Measurements from ENCODE around the gene CCER1. TPM values are rescaled to one million over a fixed set of nuclear protein-coding genes. Genes with fewer than 3 reads are reported as not detected.

CCER1 gene
- total and polyA plus RNA-seq, 2 donors (not counting 1 experiment from before 2014, with no cell fraction given) = not detected

DNA sequence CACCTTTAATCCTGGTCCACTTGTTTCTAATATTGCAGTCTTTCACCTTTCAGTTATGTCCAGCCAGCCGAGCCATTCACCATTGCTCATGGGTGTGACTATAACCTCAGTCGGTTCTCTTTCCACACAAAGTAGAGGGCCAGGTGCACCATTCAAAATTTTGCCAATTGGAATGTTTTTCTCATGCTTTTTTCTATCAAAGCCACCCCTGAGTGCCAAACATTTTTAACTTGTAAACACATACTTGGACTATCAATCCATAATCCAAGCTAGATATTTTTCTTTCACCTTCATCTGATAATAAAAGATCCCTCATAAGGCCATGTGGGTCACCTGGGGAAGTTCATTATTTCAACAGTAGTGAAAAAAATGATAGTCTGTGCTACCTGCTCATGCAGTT is 52.4 kb downstream of the CCER1 start:
- DNase-seq (ENCODE audit: low read depth in 2 of 2) = no peak
- no peaks in the 10 kb centered on the region for H3K36me3 ChIP-seq (ENCODE audit: control insufficient read depth, insufficient read depth, low read length)
- no peak overlapping the region for H2AFZ ChIP-seq (ENCODE audit: low read length)
- H3K27ac ChIP-seq (ENCODE audit: insufficient read depth, low read length) = no peak overlapping the region
- no peak overlapping the region for H3K4me2 ChIP-seq (ENCODE audit: extremely low read depth, insufficient read depth, low read length)
- H3K79me2 ChIP-seq (ENCODE audit: control insufficient read depth, insufficient read depth, low read length) = no peaks in the 10 kb centered on the region
- H3K4me1 ChIP-seq (ENCODE audit: control insufficient read depth, extremely low read depth, insufficient read depth, low read length) = peaks cover 6% of the 10 kb centered on the region
- no peaks in the 10 kb centered on the region for H4K20me1 ChIP-seq (ENCODE audit: control insufficient read depth, extremely low read depth, insufficient read depth, low read length)
- no peaks in the 10 kb centered on the region for H3K9me3 ChIP-seq (ENCODE audit: control insufficient read depth, insufficient read depth, low read depth, low read length)
- H3K9ac ChIP-seq (ENCODE audit: insufficient read depth, low read length) = no peak overlapping the region
- TF ChIP-seq, protein P1, sequence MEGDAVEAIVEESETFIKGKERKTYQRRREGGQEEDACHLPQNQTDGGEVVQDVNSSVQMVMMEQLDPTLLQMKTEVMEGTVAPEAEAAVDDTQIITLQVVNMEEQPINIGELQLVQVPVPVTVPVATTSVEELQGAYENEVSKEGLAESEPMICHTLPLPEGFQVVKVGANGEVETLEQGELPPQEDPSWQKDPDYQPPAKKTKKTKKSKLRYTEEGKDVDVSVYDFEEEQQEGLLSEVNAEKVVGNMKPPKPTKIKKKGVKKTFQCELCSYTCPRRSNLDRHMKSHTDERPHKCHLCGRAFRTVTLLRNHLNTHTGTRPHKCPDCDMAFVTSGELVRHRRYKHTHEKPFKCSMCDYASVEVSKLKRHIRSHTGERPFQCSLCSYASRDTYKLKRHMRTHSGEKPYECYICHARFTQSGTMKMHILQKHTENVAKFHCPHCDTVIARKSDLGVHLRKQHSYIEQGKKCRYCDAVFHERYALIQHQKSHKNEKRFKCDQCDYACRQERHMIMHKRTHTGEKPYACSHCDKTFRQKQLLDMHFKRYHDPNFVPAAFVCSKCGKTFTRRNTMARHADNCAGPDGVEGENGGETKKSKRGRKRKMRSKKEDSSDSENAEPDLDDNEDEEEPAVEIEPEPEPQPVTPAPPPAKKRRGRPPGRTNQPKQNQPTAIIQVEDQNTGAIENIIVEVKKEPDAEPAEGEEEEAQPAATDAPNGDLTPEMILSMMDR (conservative IDR thresholded peaks at IDR 0.05 in 1 of 2, IDR thresholded peaks at IDR 0.05 in 1 of 2; ENCODE audit: low read depth in 1 of 2, low read length in 2 of 2) = no peak
- no peak for TF ChIP-seq EZH2 (IDR thresholded peaks at IDR 0.05; ENCODE audit: low read length, missing control alignments)
- no peak overlapping the region for H3K4me3 ChIP-seq (replicated peaks in 1 of 4; ENCODE audit: control extremely low read depth in 1 of 4, insufficient read depth in 1 of 4, low read depth in 3 of 4, low read length in 4 of 4)
- no peaks in the 10 kb centered on the region for H3K27me3 ChIP-seq (ENCODE audit: control insufficient read depth, insufficient read depth, low read length)

Other genes with a start within 250 kb of the CCER1 start
- not detected in 2 replicates for gene EPYC, start 49.8 kb upstream of the CCER1 start, total RNA-seq
- 0.05 and 0.07 TPM in 2 replicates for gene EPYC, start 49.8 kb upstream of the CCER1 start, polyA plus RNA-seq
- not detected in 2 replicates for gene KERA, start 102.8 kb upstream of the CCER1 start, total RNA-seq
- gene KERA, start 102.8 kb upstream of the CCER1 start, polyA plus RNA-seq = not detected in 2 replicates
- gene LUM, start 156.3 kb upstream of the CCER1 start, total RNA-seq = 217 and 240 TPM in 2 replicates
- 146 and 577 TPM in 2 replicates for gene LUM, start 156.3 kb upstream of the CCER1 start, polyA plus RNA-seq
- 586 and 902 TPM in 2 replicates for gene DCN, start 227.6 kb upstream of the CCER1 start, total RNA-seq
- 2,179 and 4,941 TPM in 2 replicates for gene DCN, start 227.6 kb upstream of the CCER1 start, polyA plus RNA-seq

Measured in fibroblast of lung (primary cell).